ENCODE measurements around the gene AKT1.
"Not testable (repeated sequence)": the region's sequence is repeated elsewhere in the genome, so short reads cannot be mapped to it uniquely, and the experiment has no call there.

The AKT1 gene

DNA sequence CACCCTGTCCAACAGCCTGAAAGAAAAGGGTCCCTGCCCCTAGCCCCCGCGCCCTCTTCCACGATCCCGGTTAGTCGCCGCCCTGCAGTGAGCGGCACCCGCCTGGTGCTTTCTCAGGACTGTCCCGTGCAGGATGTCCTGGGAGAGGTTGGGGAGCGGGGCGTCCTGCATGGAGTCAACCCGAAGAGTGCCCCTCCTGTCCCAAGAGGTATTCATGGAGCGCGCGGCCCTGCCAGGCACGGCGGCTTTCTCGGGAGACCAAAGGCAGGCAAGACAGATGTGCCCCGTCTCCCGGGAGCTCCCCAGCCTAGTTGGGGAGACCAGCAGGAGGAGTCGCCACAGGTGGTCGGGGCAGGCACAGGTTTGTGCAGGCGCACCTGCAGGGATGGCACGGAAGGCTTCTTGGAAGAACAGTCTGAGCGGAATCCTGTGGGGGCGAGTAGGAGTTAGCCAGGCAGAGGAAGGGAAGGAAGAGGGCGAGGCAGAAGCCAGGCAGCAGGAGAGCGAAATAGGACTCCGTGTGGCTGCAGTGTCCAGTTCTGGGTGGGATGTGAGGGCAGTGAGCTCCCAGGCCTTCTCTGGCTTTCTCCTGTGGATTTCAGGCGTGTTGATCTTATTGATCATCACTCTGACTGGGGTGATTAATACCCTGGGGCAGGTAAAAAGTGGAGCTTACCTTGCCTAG, 41.9 kb downstream of the AKT1 start:
- DNase-seq (ENCODE audit: low read depth): no peak

DNA sequence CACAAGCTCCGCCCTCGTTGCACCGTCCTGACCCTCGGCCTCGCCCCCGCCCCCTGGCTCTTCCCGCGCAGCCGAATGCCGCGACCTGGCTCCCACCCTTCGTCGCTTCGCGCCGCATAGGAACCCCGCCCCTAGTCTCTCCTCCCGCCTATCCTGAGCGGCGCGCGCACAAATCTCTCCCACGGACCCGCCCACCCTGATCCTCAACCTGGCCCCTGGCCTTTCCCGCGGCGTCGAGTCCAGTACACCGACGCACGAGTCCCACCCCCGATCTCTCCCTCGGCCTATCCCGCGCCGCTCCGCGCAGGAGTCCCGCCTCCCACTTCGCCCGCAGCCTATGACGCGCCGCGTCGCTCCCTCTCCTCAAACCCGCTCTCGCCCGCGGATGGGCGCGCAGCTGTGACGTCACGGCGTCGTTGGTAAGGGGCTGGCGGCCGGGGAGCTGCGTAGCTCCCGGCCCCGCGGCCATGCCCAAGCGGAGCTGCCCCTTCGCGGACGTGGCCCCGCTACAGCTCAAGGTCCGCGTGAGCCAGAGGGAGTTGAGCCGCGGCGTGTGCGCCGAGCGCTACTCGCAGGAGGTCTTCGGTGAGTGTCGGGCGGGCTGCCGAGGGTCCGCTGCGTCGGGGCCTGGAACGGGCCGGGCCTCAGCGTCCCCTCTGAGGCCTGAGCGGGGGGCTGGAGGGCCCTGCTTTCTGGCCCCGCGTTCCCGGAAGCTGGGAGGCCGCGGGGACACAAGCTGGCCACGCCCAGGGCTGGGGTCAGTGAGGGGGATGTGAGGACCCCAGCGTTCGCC, 42.6 kb downstream of the AKT1 start, which contains the start of gene SIVA1:
Gene SIVA1, plus strand, starts transcription at position 413 of the 793 bp plus-strand sequence. Its CDS starts 55 bp downstream, at position 468.
- DNase-seq (ENCODE audit: low read depth): peak; percentile 99

DNA sequence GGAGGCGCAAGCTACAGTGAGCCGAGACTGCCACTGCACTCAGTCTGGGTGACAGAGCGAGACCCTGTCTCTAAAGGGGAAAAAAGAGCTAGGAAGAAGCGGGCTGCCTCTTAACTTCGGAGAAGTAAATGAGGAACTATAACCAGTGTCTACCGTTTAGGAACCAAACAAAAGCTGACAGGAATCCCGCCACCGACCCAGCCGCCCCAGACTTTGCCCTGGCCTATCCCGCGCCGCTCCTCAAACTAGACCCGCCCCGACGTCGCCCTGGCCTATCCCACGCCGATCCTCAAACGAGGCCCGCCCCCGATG, 43.2 kb downstream of the AKT1 start:
- DNase-seq (ENCODE audit: low read depth): no peak

DNA sequence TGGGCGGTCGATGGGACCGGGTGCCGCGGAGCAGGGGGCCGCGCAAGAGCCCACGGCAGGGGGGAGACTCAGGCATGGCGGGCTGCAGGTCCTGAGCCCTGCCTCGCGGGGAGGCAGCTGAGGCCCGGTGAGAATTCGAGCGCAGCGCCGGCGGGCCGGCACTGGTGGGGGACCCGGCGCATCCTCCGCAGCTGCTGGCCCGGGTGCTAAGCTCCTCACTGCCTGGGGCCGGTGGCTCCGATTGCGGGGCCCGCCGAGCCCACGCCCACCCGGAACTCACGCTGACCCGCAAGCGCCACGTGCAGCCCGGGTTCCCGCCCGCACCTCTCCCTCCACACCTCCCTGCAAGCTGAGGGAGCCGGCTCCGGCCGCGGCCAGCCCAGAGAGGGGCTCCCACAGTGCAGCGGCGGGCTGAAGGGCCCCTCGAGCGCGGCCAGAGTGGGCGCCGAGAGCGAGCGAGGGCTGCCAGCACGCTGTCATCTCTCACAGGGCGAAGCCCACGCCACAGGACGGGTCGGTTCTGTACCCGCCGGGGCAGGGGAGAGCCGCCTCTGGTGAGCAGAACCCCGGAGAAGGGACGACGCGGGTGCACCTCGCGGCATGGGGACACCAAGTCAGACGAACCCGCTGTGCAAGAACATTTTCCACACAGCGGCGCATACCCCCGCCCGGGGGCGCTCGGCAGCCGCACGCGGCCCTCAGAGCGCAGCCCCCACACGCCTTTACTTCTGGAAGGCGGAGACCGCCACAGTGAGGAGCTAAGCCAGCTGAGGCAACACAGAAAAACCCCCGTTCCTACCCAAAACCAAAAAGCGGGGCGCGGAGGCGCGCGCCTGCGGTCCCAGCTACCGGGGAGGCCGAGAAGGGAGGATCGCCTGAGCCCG, 43.8 kb downstream of the AKT1 start:
- no peak for DNase-seq (ENCODE audit: low read depth)

DNA sequence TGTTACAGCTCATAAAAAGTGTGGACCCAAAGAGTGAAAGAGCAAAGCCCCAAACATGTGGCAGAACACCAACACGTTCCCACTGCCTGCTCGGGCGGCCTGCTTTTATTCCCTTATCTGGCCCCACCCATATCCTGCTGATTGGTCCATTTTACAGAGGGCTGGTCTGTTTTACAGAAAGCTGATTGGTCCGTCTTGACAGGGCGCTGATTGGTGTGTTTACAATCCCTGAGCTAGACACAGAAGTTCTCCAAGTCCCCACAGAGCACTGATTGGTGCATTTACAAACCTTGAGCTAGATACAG, 44.8 kb downstream of the AKT1 start:
- not testable (repeated sequence) for DNase-seq (ENCODE audit: low read depth)

DNA sequence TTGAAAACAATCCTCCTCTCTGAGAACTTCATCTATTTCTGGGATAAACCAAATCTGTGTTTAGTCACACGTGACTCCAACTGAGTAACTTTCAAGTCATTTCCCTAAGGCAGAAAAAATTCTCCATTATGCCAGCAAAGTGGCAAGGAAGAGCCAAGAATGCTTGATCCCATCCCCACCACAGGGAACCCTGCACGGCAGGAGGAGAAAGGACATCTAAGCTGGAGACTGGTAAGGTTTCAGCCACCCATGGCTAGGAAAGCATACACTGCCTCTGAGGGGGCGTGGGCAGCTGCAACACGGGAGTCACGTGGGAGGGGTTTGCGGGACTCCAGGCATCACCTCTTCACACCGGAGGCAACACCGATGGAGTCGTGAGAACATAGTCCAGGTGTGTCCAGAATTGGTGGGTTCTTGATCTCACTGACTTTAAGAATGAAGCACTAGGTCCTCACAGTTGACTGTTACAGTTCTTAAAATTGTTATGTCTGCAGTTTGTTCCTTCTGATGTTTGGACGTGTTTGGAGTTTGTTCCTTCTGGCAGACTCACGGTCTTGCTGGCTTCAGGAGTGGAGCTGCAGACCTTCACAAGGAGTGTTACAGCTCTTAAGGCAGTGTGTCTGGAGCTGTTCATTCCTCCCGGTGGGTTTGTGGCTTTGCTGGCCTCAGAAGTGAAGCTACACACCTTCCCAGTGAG, 45.3 kb downstream of the AKT1 start:
- no peak for DNase-seq (ENCODE audit: low read depth)

DNA sequence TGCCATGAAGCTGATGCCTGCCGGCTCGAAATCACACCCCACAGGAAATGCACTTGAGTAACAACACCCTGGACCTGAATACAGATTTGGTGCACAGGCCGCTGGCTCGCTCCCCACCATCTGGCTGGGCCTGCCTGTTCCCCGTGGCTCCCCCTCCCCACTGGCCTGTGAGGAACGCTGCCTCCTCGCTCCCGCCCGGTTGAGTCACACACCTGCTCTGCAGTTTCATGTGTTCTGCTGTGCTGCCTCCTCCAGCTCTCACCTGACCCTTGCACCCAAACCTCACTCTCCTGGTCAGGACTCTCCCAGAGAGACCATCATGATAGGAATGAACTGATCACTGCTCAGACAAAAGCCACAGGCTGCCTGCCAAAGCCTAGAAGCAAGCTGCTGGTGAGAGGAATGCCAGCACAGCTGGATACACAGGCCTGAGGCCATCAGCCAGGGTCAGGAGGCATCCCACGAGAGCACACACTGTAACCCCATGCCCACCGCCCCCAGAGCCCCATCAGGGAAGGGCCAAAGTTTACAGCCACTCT, 46.4 kb downstream of the AKT1 start:
- DNase-seq (ENCODE audit: low read depth): no peak

DNA sequence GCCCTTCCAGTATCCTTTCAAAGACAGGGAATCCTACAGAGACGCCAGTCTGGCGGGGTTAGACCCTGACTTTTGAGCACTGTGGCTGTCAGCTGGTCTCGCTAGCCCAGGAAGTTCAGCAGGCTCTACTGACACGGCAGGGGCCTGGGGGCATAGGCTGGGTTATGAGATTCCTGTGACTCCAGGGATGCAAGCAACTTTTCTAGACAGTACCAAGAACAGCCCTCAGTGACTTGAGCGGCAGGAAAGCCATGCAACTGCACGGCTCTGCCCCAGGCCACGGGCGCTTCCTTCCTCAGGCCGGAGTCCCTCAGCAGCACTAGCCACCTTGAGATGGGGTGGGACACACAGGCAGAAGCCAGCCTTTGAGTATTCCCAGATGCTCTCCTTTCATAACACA, 47.7 kb downstream of the AKT1 start:
- no peak for DNase-seq (ENCODE audit: low read depth)

DNA sequence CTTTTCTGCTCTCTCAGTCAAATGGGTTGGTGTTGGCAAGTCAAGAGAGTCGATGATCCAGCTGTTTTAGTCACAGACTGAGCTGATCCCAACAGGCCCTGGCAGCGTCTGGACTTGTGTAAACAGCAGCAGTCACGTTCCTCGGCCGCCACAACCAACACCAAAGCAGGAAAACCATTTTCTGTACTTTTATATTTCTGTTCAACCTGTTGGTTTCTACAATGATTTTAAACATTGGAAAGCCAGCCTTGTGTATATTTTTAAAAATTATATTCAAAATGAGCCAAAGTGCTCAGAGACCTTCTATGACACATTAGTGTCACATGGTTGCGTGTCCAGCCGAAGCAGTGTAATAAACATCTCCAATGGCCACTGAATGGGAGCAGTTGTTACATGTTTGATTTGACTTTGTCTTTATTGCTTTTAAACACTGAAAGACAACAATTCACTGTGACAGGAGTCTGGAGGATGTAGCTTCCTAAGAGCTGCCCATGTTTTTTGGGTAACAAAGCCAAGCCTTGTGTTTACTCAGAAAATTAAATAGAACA, 48.5 kb downstream of the AKT1 start:
- no peak for DNase-seq (ENCODE audit: low read depth)

DNA sequence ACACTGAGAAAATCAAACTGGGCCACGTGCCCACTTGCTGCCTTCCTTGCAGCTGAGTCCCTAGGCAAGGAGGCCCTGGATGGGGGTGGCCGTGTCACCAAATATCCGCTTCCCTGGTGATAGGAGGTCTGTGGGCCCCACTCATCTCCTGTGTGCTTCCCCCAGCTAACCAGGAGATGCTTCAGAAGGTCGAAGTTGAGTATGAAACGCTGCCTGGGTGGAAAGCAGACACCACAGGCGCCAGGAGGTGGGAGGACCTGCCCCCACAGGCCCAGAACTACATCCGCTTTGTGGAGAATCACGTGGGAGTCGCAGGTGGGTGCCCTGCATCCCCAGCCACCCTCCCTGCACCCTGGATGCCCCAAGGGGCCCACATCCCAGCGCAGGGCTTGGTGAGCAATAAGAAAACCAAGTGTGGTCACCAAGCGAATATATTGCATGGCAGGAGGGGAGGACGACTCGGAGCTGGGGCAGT, 49.4 kb downstream of the AKT1 start:
- no peak for DNase-seq (ENCODE audit: low read depth)

DNA sequence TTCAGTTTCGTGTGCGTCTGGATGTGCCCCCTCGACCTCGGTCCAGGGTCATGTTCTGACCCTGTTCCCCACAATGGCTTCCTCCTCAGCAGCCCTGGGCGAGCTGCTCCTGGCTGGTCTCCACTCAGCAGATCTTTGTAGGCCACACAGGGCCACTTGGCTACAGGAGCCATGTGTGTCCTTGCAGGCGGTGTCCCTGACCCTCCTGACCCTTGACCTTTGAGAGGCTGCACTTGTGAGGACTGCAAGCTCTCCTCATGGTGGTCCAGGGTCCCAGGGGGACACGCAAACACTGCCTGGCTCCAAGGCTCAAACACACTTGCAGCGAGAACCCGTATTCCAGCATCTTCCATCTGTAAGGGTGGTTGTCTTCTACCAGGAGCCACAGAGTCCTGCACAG, 50.1 kb downstream of the AKT1 start:
- no peak for DNase-seq (ENCODE audit: low read depth)

DNA sequence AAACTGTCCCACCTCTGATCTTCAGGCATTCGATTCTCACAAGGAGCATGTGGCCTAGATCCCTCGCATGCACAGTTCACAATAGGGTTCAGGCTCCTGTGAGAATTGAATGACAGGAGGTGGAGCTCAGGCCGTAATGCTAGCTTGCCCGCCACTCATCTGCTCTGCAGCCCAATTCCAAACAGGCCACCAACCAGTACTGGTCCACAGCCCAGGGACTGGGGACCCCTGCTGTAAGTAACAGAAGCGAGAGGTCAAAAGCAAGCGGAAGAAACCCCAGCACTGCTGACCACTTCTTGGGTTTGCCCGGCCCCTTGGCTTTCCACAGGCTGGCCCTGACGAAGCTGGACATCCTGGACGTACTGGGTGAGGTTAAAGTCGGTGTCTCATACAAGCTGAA, 51.1 kb downstream of the AKT1 start:
- no peak for DNase-seq (ENCODE audit: low read depth)

DNA sequence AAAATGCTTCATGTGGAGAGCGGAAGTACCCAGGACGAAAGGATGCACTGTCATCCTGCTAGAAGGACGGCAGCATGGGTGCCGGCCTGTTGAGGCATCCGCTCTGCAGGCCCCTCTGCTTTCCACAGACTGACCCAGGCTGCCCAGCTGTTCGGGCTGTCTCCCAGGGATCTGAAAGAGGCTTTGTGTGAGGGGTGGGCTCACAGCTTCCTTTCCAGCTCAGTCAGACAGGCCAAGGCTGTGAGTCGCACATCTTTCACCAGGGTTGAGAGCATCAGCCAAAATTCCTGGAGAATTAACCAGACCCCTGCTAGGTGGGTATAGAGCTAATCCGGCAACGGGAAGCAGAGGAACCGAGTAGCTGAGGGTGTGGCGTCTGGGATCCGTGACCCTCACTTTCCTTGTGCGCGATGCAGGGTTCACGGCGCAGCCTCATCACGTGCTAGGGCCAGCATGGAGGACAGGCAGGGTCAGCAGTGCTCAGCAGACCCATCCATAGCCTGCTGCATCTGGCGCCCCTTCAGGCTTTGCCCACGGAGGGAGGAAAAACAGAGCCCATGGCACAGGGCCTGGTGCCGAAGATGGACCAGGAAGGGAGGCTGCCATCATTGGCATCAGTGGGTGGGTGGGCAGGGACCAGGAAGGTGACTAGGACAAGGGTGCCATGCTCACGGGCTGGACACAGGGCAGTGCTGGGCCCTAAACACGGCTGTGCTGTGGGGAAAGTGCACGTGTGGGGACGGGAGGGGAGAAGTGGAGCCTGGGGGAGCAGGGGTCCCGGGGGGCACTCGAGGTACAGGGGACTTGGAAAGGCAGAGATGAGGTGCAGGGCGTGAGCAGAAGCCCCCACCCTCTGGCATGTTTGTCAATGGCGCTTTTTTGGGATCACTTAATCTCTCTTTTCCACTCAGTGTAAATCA, 51.8 kb downstream of the AKT1 start:
- no peak for DNase-seq (ENCODE audit: low read depth)

DNA sequence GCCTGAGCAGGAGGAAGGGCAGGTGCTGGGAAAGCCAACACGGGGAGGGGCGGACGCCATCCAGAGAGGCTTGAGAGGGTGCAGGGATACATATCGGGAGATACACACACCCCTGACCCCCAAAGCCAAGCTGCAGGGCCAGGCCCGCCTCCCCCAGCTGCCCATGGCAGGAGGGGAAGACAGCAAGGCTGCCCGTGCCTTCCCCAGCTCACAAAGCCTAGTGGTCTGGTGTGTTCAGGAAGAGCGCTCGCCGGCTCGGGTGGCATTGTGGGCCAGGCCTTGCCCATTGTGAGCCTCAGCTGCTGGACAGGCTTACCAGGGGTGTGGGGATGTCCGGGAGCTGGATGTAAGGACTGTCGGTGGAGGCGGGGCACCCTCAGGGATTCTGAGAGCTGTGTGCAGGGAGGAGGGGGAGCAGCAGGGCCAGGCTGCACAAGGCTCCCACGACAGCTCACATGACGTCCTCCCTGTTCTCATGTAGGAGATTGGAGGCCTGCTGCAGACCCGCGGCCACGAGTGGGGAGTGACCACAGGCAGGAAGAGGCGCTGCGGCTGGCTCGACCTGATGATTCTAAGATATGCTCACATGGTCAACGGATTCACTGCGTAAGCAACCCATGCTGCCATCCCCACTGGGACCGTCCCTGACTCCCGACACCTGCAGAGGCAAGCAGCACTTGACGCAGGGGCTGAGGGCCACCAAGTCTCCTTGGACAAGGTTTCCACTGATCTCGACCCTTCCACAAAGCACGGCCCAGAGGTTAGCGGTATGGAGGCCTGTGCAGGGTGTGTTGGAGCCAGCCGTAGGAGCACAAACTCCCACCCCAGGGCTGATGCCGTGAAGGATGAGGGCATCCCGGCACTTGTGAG, 52.7 kb downstream of the AKT1 start:
- no peak for DNase-seq (ENCODE audit: low read depth)

DNA sequence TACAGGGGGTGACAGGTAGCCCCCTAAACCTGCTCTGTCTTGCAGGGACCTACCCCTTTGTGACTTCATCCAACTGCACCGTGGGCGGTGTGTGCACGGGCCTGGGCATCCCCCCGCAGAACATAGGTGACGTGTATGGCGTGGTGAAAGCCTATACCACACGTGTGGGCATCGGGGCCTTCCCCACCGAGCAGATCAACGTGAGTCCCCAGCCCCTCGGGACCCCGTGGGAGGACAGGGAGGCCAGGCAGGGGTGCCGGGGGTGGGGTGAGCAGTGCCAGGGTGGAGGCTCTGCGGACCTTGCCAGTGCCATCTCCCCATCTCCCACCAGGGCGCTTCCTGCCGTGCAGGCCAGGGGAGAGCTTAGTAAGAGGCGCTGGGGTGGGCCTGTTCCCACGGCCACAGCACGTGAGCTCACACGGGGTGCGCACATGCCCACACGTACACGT, 53.7 kb downstream of the AKT1 start:
- no peak for DNase-seq (ENCODE audit: low read depth)

DNA sequence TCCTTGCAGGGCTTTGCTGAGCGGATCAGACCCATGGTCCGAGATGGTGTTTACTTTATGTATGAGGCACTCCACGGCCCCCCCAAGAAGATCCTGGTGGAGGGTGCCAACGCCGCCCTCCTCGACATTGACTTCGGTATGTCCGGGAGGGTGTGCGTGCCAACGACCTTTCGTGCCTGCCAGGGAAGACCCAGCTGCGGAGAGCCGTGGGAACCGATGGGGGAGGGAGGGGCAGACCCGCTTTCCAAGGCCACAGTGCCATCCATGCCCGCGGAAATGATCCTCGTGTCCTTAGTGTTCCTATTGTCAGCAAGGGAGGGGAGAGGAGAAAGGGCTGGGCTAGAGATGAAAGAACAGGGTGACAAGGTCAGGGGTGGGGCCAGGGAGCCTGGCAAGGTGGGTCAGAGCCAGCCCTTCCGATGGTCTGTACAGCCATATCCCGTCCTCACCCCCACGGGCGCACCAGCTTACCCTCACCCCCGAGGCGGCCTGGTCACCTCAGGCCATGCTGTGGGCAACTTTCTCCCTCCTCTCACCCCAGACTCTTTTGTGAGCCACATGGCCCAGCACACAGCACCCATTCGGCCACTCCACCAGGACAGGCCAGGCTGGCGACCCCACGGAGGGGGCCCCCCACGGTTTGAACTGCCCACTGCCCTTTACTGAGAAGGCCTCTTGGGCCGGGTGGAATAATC, 54.3 kb downstream of the AKT1 start:
- no peak for DNase-seq (ENCODE audit: low read depth)

DNA sequence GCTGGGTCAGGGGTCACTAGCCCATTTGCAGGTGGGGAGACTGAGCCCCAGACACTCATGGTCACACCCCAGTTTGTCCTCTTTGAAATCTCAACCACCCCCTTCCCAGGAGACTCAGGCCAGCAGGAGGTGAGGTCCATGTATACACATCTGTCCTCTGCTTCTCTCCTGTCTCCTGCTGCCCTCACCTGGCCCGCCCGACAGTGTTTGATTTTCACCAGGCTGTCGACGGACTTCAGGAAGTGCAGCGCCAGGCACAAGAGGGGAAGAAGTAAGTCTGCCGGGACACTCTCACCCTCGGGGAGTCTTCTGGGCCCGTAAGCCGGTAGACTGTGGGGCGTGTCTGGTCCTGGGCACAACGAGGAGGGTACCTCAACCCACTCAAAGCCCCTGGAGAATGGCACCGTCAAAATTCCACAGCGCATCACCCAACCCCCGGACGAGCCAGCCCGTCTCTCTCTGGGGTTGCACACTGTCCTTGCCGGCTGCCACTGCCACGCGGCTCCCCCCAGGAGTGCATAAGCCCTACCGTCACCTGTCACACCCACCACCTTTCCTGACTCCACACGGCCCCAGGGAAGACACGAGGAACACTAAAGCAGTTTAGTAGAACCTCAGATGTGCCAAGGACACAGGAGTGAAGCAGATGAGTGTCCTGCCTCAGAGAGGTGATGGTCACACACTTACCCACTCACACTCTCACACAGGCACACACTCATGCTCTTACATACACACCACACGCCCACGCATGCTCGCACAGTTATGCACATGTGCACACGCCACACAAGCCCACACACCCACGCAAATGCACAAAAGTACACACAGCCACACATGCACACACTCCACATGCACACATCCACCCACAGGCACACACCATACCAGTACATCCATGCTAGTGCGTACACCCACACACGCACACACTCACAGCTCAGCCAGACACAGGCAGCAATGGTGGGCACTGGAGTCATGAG, 55.7 kb downstream of the AKT1 start:
- DNase-seq (ENCODE audit: low read depth): no peak

DNA sequence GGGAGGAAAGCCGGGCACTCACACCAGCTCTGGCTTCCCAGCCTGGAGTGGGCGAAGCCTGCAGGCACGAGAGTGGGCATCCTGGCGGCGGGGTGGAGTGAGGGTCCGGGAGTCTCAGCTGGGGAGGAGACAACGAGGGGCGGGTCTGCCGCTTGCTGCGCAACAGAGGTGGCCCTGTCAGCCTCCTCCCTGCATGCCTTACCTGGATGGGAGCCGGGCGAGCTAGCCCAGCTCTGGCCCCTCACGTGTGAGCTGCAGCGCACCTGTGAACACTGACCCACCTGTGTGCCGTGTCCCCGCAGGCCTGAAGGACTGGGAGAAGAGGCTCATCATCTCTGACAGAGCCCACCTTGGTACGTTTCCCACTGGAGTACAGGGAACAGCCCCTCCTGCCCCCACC, 56.5 kb downstream of the AKT1 start:
- DNase-seq (ENCODE audit: low read depth): no peak
